NCI-H2171 (cell line): ENCODE results near the gene KCNK2.

Experiments used
- DNase-seq: peaks from one replicate; lab custom pipeline; 2025; lab: John Stamatoyannopoulos, UW

KCNK2 gene

GRCh38 chr1:215082532-215083382 is at the start of gene KCNK2:
Gene KCNK2, plus strand, starts transcription at chr1:215082737. Its CDS starts 649 bp downstream, at chr1:215083386.
- DNase-seq, result no peak

GRCh38 chr1:215032911-215033526 is 49.5 kb upstream of the KCNK2 start:
- DNase-seq, result no peak

- DNase-seq, result no peak
These were observed 42.3 kb upstream of the KCNK2 start for GRCh38 chr1:215040190-215040589.

GRCh38 chr1:215043401-215043800 is 39.1 kb upstream of the KCNK2 start:
- no peak for DNase-seq

GRCh38 chr1:215044151-215044550 is 38.4 kb upstream of the KCNK2 start:
- no peak for DNase-seq

- DNase-seq, result no peak
These were observed 36.7 kb upstream of the KCNK2 start for GRCh38 chr1:215045698-215046308.

- no peak for DNase-seq
These were observed 30.1 kb upstream of the KCNK2 start for GRCh38 chr1:215052256-215053015.

- no peak for DNase-seq
These were observed 28.3 kb upstream of the KCNK2 start for GRCh38 chr1:215054266-215054665.

- no peak for DNase-seq
These were observed 27.1 kb upstream of the KCNK2 start for GRCh38 chr1:215055281-215055935.

GRCh38 chr1:215056584-215056983 is 26.0 kb upstream of the KCNK2 start:
- DNase-seq, result no peak

GRCh38 chr1:215059947-215060346 is 22.6 kb upstream of the KCNK2 start:
- no peak for DNase-seq

- no peak for DNase-seq
These were observed 18.2 kb upstream of the KCNK2 start for GRCh38 chr1:215064327-215064726.

GRCh38 chr1:215071078-215071477 is 11.5 kb upstream of the KCNK2 start:
- DNase-seq, result no peak

GRCh38 chr1:215076322-215076721 is 6.2 kb upstream of the KCNK2 start:
- no peak for DNase-seq

GRCh38 chr1:215079456-215079855 is 3.1 kb upstream of the KCNK2 start:
- no peak for DNase-seq

GRCh38 chr1:215081661-215082531 is 641 bp upstream of the KCNK2 start:
- DNase-seq, result no peak

GRCh38 chr1:215083383-215083961 is 935 bp downstream of the KCNK2 start:
- no peak for DNase-seq

- no peak for DNase-seq
These were observed 2.1 kb downstream of the KCNK2 start for GRCh38 chr1:215084621-215085020.

GRCh38 chr1:215087603-215088002 is 5.1 kb downstream of the KCNK2 start:
- DNase-seq, result no peak

- no peak for DNase-seq
These were observed 11.8 kb downstream of the KCNK2 start for GRCh38 chr1:215094381-215094780.
